ENCODE results near the gene TSPAN18. TPM values are rescaled to one million over a fixed set of nuclear protein-coding genes. Genes with fewer than 3 reads are reported as not detected.

Gene TSPAN18
- total and polyA plus RNA-seq, 3 donors from 2014 or later, result 2.1 to 11.1 (median 5.0) TPM

DNA sequence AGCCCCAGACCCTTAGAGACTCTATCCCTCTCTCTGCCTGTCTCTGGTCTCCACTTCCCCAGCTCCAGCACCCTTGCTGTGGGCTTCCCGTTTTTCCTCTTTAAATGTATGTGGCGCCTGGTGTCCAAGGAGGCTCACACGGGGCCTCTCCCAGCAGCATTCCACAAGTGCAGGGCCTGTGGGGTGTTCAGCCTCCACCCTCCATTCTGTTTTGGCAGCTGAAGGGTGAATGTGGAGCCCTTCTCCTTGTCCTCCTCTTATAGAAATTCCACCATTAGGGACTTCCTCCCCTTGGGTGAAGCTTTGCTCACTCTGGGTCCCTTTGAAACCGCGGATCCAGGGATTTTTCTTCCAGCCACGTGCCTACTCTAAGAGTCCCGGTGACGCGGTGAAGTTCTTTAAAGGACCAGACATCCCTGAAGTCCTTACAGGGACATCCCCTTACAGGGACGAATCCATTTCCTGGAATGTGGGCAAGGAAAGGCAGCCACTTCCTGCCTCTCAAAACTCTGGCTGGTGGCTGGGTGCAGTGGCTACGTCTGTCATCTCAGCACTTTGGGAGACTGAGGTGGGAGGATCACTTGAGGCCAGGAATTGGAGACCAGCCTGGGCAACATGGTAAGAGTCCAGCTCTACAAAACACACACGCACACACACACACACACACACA, 1.6 kb upstream of the TSPAN18 start:
- DNase-seq, result no peak
- H3K36me3 ChIP-seq (ENCODE audit: low read depth, missing control alignments), result no peaks in the 10 kb centered on the region
- TF ChIP-seq, protein P1, sequence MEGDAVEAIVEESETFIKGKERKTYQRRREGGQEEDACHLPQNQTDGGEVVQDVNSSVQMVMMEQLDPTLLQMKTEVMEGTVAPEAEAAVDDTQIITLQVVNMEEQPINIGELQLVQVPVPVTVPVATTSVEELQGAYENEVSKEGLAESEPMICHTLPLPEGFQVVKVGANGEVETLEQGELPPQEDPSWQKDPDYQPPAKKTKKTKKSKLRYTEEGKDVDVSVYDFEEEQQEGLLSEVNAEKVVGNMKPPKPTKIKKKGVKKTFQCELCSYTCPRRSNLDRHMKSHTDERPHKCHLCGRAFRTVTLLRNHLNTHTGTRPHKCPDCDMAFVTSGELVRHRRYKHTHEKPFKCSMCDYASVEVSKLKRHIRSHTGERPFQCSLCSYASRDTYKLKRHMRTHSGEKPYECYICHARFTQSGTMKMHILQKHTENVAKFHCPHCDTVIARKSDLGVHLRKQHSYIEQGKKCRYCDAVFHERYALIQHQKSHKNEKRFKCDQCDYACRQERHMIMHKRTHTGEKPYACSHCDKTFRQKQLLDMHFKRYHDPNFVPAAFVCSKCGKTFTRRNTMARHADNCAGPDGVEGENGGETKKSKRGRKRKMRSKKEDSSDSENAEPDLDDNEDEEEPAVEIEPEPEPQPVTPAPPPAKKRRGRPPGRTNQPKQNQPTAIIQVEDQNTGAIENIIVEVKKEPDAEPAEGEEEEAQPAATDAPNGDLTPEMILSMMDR (IDR thresholded peaks at IDR 0.05), result no peak
- no peak for TF ChIP-seq POLR2A (IDR thresholded peaks at IDR 0.05)
- no peaks in the 10 kb centered on the region for H3K9me3 ChIP-seq
- no peak overlapping the region for H3K4me3 ChIP-seq
- WGBS, 2 donors, result 67 to 68% methylated on average over 10 to 12 of the region's 12 CpGs
- peaks cover 15% of the 10 kb centered on the region for H3K4me1 ChIP-seq
- no peak overlapping the region for H3K27ac ChIP-seq
- intact Hi-C loops (cut with DNase I; ENCODE audit: low total_unique reads), result loop anchor here (5.0 to 10.0 kb wide), 2 partner anchors 100 to 167 kb away; no protein-coding TSS in a partner anchor
- H3K27me3 ChIP-seq, result no peaks in the 10 kb centered on the region

DNA sequence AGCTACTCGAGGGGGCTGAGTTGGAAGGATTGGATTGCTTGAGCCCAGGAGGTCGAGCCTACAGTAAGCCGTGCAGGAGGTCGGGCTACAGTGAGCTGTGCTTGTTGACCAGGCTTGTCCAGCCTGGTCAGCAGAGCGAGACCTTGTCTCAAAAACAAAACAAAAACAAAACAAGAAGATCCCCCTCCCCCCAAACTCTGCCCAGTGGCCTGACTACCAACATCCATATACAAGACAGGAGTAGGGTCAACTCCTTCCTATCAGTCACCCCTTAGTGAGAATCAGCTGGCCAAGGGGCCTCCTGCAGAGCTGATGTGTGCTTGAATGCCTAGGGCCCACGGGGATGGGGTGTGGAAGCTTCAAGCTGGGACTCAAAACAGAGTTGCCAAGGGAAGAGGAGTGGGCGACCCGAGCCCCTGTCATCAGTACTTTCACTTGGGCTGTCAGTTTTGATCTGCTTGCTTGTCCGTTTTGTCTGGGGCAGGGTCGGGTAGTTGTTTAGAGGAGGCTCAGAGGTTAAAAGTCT, 942 bp upstream of the TSPAN18 start:
- TF ChIP-seq, protein P1 (IDR thresholded peaks at IDR 0.05), result no peak
- TF ChIP-seq POLR2A (IDR thresholded peaks at IDR 0.05), result no peak
- Histone ChIP-seq H3K4me1 (peaks cover 15% of the 10 kb centered on the region), H3K27ac (no peak overlapping the region), H3K36me3 (ENCODE audit: low read depth, missing control alignments) (no peaks in the 10 kb centered on the region), H3K4me3 (no peak overlapping the region), H3K9me3 (no peaks in the 10 kb centered on the region), H3K27me3 (no peaks in the 10 kb centered on the region)
- intact Hi-C loops (cut with DNase I; ENCODE audit: low total_unique reads), result loop anchor here (5.0 to 10.0 kb wide), 2 partner anchors 101 to 166 kb away; no protein-coding TSS in a partner anchor
- no peak for DNase-seq
- WGBS, 2 donors, result 57 to 59% methylated on average over 10 of the region's 10 CpGs

DNA sequence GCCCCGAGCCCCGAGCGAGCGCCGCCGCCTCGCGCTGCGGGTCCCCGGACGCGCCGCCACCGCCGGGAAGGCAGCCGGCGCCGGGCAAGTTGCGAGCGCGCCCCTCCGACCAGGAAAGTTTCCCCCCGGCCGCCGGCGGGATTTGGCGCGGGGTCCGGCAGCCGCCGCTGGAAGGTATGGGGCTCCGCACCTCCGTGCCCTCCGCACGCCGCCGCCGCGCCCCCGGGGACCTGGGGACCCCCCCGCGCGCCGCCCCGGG, 281 bp downstream of the TSPAN18 start:
- DNase-seq, result no peak
- H3K27me3 ChIP-seq, result no peaks in the 10 kb centered on the region
- no peak overlapping the region for H3K27ac ChIP-seq
- TF ChIP-seq POLR2A (IDR thresholded peaks at IDR 0.05), result no peak
- TF ChIP-seq, protein P1 (IDR thresholded peaks at IDR 0.05), result no peak
- peak overlapping the region; percentile 53 to 69 for H3K4me3 ChIP-seq
- H3K4me1 ChIP-seq, result peaks cover 15% of the 10 kb centered on the region
- no peaks in the 10 kb centered on the region for H3K36me3 ChIP-seq (ENCODE audit: low read depth, missing control alignments)
- intact Hi-C loops (cut with DNase I; ENCODE audit: low total_unique reads), result loop anchor here (5.0 to 10.0 kb wide), 2 partner anchors 102 to 165 kb away; no protein-coding TSS in a partner anchor
- WGBS, 2 donors, result 1% methylated on average over 19 of the region's 45 CpGs; no CpG with 5 or more reads in 1 of the 2 donors
- no peaks in the 10 kb centered on the region for H3K9me3 ChIP-seq

DNA sequence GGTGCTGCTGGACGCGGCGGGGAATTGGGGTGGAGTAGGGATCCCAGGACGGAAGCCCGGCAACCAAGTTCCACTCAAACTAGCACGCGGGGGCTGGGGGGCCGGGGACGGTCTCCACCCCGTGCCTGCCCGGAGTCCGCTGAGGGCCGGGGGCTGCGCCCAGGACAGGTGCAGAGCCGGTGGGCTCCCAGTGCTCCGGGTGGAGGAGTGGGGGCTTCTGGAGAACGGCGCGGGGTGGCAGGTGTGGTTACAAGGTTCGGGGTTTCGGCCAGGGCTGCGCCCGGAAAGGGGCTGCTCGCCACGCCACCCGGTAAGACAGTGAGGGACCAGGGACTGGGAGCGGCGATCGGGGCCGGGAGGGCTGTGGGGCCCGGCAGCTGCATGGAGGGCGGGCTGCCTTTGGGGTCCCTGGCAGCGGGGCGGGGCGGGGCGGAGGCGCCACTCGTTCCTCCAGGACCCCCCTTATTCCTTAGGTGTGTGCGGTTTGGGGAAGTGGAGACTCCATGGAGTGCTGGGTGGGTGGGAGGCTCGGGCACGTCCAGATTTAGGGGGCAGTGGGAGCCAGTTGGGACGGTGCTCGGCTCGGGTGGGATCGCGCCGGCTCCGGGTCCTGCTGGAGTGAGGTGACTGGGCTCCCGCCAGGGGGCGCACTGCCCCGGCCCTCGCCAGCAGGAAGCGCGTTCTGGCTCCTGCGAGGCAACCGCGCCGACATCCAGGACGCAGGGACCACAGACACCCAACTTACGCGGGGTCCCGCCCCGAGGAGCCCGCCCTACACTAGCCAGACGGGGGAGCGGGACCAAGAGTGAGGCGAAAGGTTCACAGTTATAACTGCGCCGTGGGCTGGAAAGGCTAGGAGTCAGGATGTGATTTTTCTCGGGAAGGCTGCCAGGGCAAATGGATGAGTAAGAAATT, 868 bp downstream of the TSPAN18 start:
- Histone ChIP-seq H3K4me3 (peak overlapping the region; percentile 53 to 69), H3K36me3 (ENCODE audit: low read depth, missing control alignments) (no peaks in the 10 kb centered on the region), H3K4me1 (peaks cover 15% of the 10 kb centered on the region), H3K9me3 (no peaks in the 10 kb centered on the region), H3K27me3 (no peaks in the 10 kb centered on the region), H3K27ac (no peak overlapping the region)
- 1% methylated on average over 17 to 62 of the region's 70 CpGs for WGBS, 2 donors
- intact Hi-C loops (cut with DNase I; ENCODE audit: low total_unique reads), result loop anchor here (5.0 to 10.0 kb wide), 2 partner anchors 103 to 165 kb away; no protein-coding TSS in a partner anchor
- peak; percentile 89 for DNase-seq
- TF ChIP-seq POLR2A (IDR thresholded peaks at IDR 0.05), result no peak
- TF ChIP-seq, protein P1 (IDR thresholded peaks at IDR 0.05), result peak; percentile 88 to 94 (median 93)
